Sigmoid colon (tissue), 7 donors: ENCODE results near the gene BPTF. TPM values are rescaled to one million over a fixed set of nuclear protein-coding genes. Genes with fewer than 3 reads are reported as not detected.
A peak's percentile ranks its signal among the peaks of the same experiment; 100 is the strongest.
"Not testable (repeated sequence)": the region's sequence is repeated elsewhere in the genome, so short reads cannot be mapped to it uniquely, and the experiment has no call there.

ENCODE experiments used
- DNase-seq: peaks from one replicate; pipeline ENCODE4 v3.0.0-alpha.2; 2019
- H3K27ac ChIP-seq, 4 donors: fragments of 200-600 bp; sonication (generic); one replicate each; pipeline ENCODE4 v1.5.1; 2016 to 2019; ENCODE audit warnings: mild to moderate bottlenecking in 1 of 4
- H3K27me3 ChIP-seq, 3 donors: fragments of 200-600 bp; sonication (generic); one replicate each; pipeline ENCODE4 v1.5.1; 2019; ENCODE audit warnings: mild to moderate bottlenecking in 1 of 3
- H3K36me3 ChIP-seq, 4 donors: fragments of 200-600 bp; sonication (generic); one replicate each; pipeline ENCODE4 v1.5.1; 2016 to 2019
- H3K4me1 ChIP-seq, 4 donors: fragments of 200-600 bp; sonication (generic); one replicate each; pipeline ENCODE4 v1.5.1; 2017 to 2019
- H3K4me3 ChIP-seq, 4 donors: fragments of 200-600 bp; sonication (generic); one replicate each; pipeline ENCODE4 v1.5.1; 2017 to 2019; ENCODE audit warnings: mild to moderate bottlenecking in 2 of 4, moderate library complexity in 1 of 4
- H3K9me3 ChIP-seq, 4 donors: fragments of 200-600 bp in 3 of 4; sonication (generic) in 3 of 4; one replicate each; pipeline versions ENCODE4 v1.5.1 to v1.6.1; 2013 to 2019
- CTCF ChIP-seq, 4 experiments: fragments of 450-650 bp in 3 of 4; fragments of 200-600 bp in 1 of 4; IDR thresholded peaks; one replicate each; pipeline ENCODE4 v1.5.1; 2016 to 2019; ENCODE audit warnings: antibody characterized with exemption in 4 of 4, mild to moderate bottlenecking in 3 of 4, moderate library complexity in 2 of 4
- EP300 ChIP-seq, 4 donors: sonication (generic); formaldehyde crosslinking; IDR thresholded peaks; one replicate each; pipeline ENCODE4 v1.6.1; 2017; ENCODE audit warnings: antibody characterized with exemption in 4 of 4
- POLR2A ChIP-seq, 2 donors: fragments of 450-650 bp; IDR thresholded peaks; one replicate each; pipeline ENCODE4 v1.6.1; 2016; ENCODE audit warnings: antibody characterized with exemption in 2 of 2, mild to moderate bottlenecking in 2 of 2, moderate library complexity in 2 of 2
- POLR2AphosphoS5 ChIP-seq, 4 donors: sonication (generic); formaldehyde crosslinking; IDR thresholded peaks; one replicate each; pipeline ENCODE4 v1.6.1; 2017; ENCODE audit warnings: antibody characterized with exemption in 4 of 4
- WGBS, 2 donors: extraction: QIAGEN DNeasy Blood & Tissue Kit; methylation state at CpG; one replicate each; pipeline ENCODE4 v1.1.7; 2013; 5-methylcytosine and 5-hydroxymethylcytosine counted together
- intact Hi-C: fragments of 100-400 bp; cut with DNase I; formaldehyde crosslinking; loops from one replicate; pipeline ENCODE4 v1.15.1; 2023
- polyA plus RNA-seq, 3 donors: library from polyadenylated mRNA; stranded (reverse); fragments of 200-250 nt; gene quantifications; one replicate each; pipeline ENCODE4 v1.2.3, GENCODE V29; 2013
- total RNA-seq, 4 donors: library from RNA; depleted of rRNA; stranded (reverse); fragments of >200 nt; gene quantifications; one replicate each; pipeline ENCODE4 v1.1.0, GENCODE V29; 2016
- donor health status: healthy with polysubstance abuse.
- donor health status: Bipolar disorder and iron deficiency.
- donor health status: healthy.

BPTF gene
- total and polyA plus RNA-seq, 7 donors, result 8.4 to 91.1 (median 64.6) TPM

DNA sequence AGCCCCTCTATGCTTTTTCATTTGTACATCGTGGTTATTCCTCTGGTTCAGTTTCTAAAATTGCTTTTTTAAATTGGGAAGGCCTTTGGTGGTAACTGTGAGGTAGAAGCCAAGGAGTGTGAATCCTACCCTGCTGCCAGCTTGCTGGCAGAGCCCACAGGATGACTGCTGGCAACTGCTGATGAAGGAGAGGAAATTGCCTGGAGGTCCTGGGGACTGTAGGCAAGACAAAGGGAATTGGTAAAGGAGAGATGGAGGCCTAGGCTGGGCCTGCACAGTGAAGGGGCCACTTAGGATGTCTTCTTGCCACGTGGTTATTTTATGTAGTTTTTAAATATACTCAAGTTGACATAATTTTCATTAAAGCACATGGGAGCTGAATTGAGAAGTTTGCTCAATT lies 155.2 kb downstream of the BPTF start:
- no peak for TF ChIP-seq CTCF (IDR thresholded peaks at IDR 0.05)
- no peak for TF ChIP-seq POLR2A (IDR thresholded peaks at IDR 0.05)
- TF ChIP-seq POLR2AphosphoS5 (IDR thresholded peaks at IDR 0.05), result no peak
- no peak for TF ChIP-seq EP300 (IDR thresholded peaks at IDR 0.05)
- DNase-seq, result no peak
- peak overlapping the region in 2 of 4 donors; percentile 0 to 27 for H3K27ac ChIP-seq
- peaks cover 0 to 15% (median 0%) of the 10 kb centered on the region in 4 donors for H3K36me3 ChIP-seq
- peaks cover 0 to 7% (median 0%) of the 10 kb centered on the region in 4 donors for H3K4me1 ChIP-seq
- no peaks in the 10 kb centered on the region for H3K27me3 ChIP-seq
- H3K4me3 ChIP-seq, result no peak overlapping the region
- intact Hi-C loops, result no loop called here
- no peaks in the 10 kb centered on the region for H3K9me3 ChIP-seq
- 88 to 96% methylated on average over 2 of the region's 2 CpGs for WGBS, 2 donors

GRCh38 chr17:67980883-67981282 lies 155.6 kb downstream of the BPTF start:
- WGBS, 2 donors, result 55 to 64% methylated on average over 3 of the region's 3 CpGs
- H3K27me3 ChIP-seq, intact Hi-C loops, H3K4me3 ChIP-seq, H3K4me1 ChIP-seq, H3K9me3 ChIP-seq, DNase-seq: not testable (repeated sequence)
- Histone ChIP-seq H3K36me3 (peaks cover 0 to 11% (median 0%) of the 10 kb centered on the region in 4 donors), H3K27ac (peak overlapping the region in 1 of 4 donors; percentile 0)

DNA sequence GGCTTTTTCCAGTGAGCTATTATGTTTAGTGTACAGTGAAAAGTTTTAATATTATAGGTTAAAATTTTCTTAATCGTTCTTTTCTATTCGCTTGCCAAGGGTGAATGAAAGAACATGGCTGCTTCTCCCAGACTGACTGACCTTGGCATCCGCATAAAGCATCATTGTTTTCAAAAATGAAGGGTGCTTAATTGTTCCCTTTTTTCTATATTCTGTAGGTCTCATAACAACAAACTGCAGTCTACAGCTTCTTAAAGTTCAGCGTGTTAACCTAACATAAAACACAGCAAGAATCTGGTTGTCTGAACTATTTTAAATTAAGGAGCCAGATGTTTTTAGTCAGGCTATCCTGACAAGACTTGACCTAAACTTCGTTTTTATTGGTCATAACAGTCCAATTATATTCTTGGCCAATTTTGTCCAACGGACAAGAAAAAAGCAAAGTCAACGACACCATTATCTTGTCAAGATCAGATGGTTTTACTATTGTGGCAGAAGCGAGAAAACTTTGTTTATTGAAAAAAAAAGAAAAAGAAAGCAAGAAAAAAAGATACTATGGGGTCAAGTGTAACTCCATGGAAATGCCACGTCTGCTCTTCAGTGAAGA lies 156.8 kb downstream of the BPTF start:
- Histone ChIP-seq H3K4me3 (no peak overlapping the region), H3K27ac (peak overlapping the region in 1 of 4 donors; percentile 39), H3K36me3 (peaks cover 0 to 3% (median 0%) of the 10 kb centered on the region in 4 donors), H3K27me3 (no peaks in the 10 kb centered on the region), H3K4me1 (peaks cover 0 to 7% (median 0%) of the 10 kb centered on the region in 4 donors), H3K9me3 (no peaks in the 10 kb centered on the region)
- no peak for TF ChIP-seq POLR2A (IDR thresholded peaks at IDR 0.05)
- TF ChIP-seq CTCF (IDR thresholded peaks at IDR 0.05), result no peak
- TF ChIP-seq POLR2AphosphoS5 (IDR thresholded peaks at IDR 0.05), result no peak
- TF ChIP-seq EP300 (IDR thresholded peaks at IDR 0.05), result no peak
- WGBS, 2 donors, result 79 to 83% methylated on average over 9 of the region's 9 CpGs
- DNase-seq, result no peak
- intact Hi-C loops, result no loop called here

GRCh38 chr17:67982686-67983382 lies 157.5 kb downstream of the BPTF start:
- H3K36me3 ChIP-seq, result no peaks in the 10 kb centered on the region
- TF ChIP-seq EP300 (IDR thresholded peaks at IDR 0.05), result no peak
- TF ChIP-seq POLR2AphosphoS5 (IDR thresholded peaks at IDR 0.05), result no peak
- TF ChIP-seq POLR2A (IDR thresholded peaks at IDR 0.05), result no peak
- TF ChIP-seq CTCF (IDR thresholded peaks at IDR 0.05), result no peak
- H3K4me3 ChIP-seq, result no peak overlapping the region
- H3K27me3 ChIP-seq, result no peaks in the 10 kb centered on the region
- no peak for DNase-seq
- peak overlapping the region in 1 of 4 donors; percentile 39 for H3K27ac ChIP-seq
- WGBS, 2 donors, result 68 to 82% methylated on average over 8 of the region's 8 CpGs
- peaks cover 0 to 7% (median 0%) of the 10 kb centered on the region in 4 donors for H3K4me1 ChIP-seq
- no peaks in the 10 kb centered on the region for H3K9me3 ChIP-seq
- intact Hi-C loops, result no loop called here

DNA sequence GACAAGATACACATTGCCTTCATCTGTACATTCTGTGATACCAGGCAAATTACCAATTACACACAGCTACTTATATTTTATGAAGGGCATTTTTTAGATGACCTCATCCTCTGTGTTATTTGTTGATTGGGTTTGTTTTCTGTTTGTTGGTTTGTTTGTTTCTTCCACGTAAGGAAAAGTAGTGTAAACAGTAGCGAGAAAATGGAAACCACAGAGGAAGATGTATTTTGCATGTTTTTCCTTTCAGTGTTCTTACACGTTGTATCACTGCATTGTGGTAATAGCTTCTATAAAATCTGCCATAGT lies 158.0 kb downstream of the BPTF start:
- intact Hi-C loops, result no loop called here
- no peak for TF ChIP-seq POLR2AphosphoS5 (IDR thresholded peaks at IDR 0.05)
- TF ChIP-seq CTCF (IDR thresholded peaks at IDR 0.05), result no peak
- TF ChIP-seq EP300 (IDR thresholded peaks at IDR 0.05), result no peak
- no peak for TF ChIP-seq POLR2A (IDR thresholded peaks at IDR 0.05)
- H3K27me3 ChIP-seq, result no peaks in the 10 kb centered on the region
- H3K4me1 ChIP-seq, result peaks cover 0 to 5% (median 0%) of the 10 kb centered on the region in 4 donors
- no peak overlapping the region for H3K27ac ChIP-seq
- no peak overlapping the region for H3K4me3 ChIP-seq
- WGBS, 2 donors, result 74 to 75% methylated on average over 3 of the region's 3 CpGs
- no peaks in the 10 kb centered on the region for H3K9me3 ChIP-seq
- no peak for DNase-seq
- no peaks in the 10 kb centered on the region for H3K36me3 ChIP-seq
